Adipose tissue (tissue), 3 donors: ENCODE measurements around the gene TET1. TPM values are rescaled to one million over a fixed set of nuclear protein-coding genes. Genes with fewer than 3 reads are reported as not detected.
"Not testable (repeated sequence)": the region's sequence is repeated elsewhere in the genome, so short reads cannot be mapped to it uniquely, and the experiment has no call there.

Experiments used
- H3K27ac ChIP-seq: one replicate; pipeline ENCODE4 v1.5.1; 2013; ENCODE audit warnings: low read depth, low read length
- WGBS, 3 donors: extraction: QIAGEN DNeasy Blood & Tissue Kit; methylation state at CpG; one replicate each; pipeline ENCODE4 v1.1.7; 2013; 5-methylcytosine and 5-hydroxymethylcytosine counted together
- polyA plus RNA-seq, 3 donors: library from polyadenylated mRNA; stranded (reverse); fragments of 200-250 nt; gene quantifications; one replicate each; pipeline ENCODE4 v1.2.3, GENCODE V29; 2013
- donor health status: healthy with polysubstance abuse.
- donor health status: Bipolar disorder and iron deficiency.
- donor health status: healthy.

The TET1 gene
- polyA plus RNA-seq, 3 donors: 0.21 to 0.79 (median 0.27) TPM

- H3K27ac ChIP-seq: no peak overlapping the region
- WGBS, 3 donors: 91 to 94% (median 92%) methylated on average over 7 of the region's 7 CpGs
These were observed 174.2 kb downstream of the TET1 start for GRCh38 chr10:68734349-68734748.

- WGBS, 3 donors: 78 to 85% (median 85%) methylated on average over 6 of the region's 6 CpGs
These were observed 175.0 kb downstream of the TET1 start for GRCh38 chr10:68735119-68735518.

GRCh38 chr10:68735739-68736138 lies 175.6 kb downstream of the TET1 start:
- 83 to 91% (median 84%) methylated on average over 7 of the region's 7 CpGs for WGBS, 3 donors
- not testable (repeated sequence) for H3K27ac ChIP-seq

More at GRCh38 chr10:68735119-68735518, 175.0 kb downstream of the TET1 start:
- no peak overlapping the region for H3K27ac ChIP-seq

GRCh38 chr10:68740676-68741075 lies 180.5 kb downstream of the TET1 start:
- WGBS, 3 donors: 97 to 100% (median 98%) methylated on average over 5 of the region's 5 CpGs
- not testable (repeated sequence) for H3K27ac ChIP-seq

- WGBS, 3 donors: 77 to 81% (median 78%) methylated on average over 6 of the region's 6 CpGs
These were observed 182.3 kb downstream of the TET1 start for GRCh38 chr10:68742397-68742796.

More at GRCh38 chr10:68742397-68742796, 182.3 kb downstream of the TET1 start:
- no peak overlapping the region for H3K27ac ChIP-seq

Other genes starting within 250 kb of the TET1 start
- 100 to 1,000 TPM in 2 of 3 donors, 10 to 100 TPM in 1; 57.8 to 175 (median 117) TPM for gene HNRNPH3, start 228.3 kb upstream of the TET1 start, polyA plus RNA-seq
- 10 to 100 TPM in 1 of 3 donors, 1 to 10 TPM in 2; 4.5 to 23.3 (median 8.3) TPM for gene PBLD, start 227.4 kb upstream of the TET1 start, polyA plus RNA-seq
- gene RUFY2, start 153.1 kb upstream of the TET1 start, polyA plus RNA-seq: 1 to 10 TPM; 4.7 to 9.2 (median 5.2) TPM
- 1 to 10 TPM in 1 of 3 donors, under 1 TPM in 2; 0.67 to 1.1 (median 0.93) TPM for gene DNA2, start 88.4 kb upstream of the TET1 start, polyA plus RNA-seq
- 10 to 100 TPM in 2 of 3 donors, 1 to 10 TPM in 1; 4.6 to 21.6 (median 13.2) TPM for gene SLC25A16, start 32.8 kb upstream of the TET1 start, polyA plus RNA-seq
- 10 to 100 TPM; 10.8 to 34.9 (median 19.1) TPM for gene CCAR1, start 160.9 kb downstream of the TET1 start, polyA plus RNA-seq